ENCODE results near the gene IZUMO4.
A peak's percentile ranks its signal among the peaks of the same experiment; 100 is the strongest.
"Not testable (repeated sequence)": the region's sequence is repeated elsewhere in the genome, so short reads cannot be mapped to it uniquely, and the experiment has no call there.

IZUMO4 gene

GRCh38 chr19:2081873-2082810 lies 14.6 kb upstream of the IZUMO4 start:
- peak; percentile 54 for DNase-seq (ENCODE audit: low spot score)

GRCh38 chr19:2083174-2083854 lies 13.4 kb upstream of the IZUMO4 start:
- peak; percentile 81 for DNase-seq (ENCODE audit: low spot score)

- peak; percentile 97 for DNase-seq (ENCODE audit: low spot score)
Measured at GRCh38 chr19:2084993-2085720, 11.6 kb upstream of the IZUMO4 start.

GRCh38 chr19:2086695-2087620 lies 9.8 kb upstream of the IZUMO4 start:
- not testable (repeated sequence) for DNase-seq (ENCODE audit: low spot score)

- DNase-seq (ENCODE audit: low spot score), result peak; percentile 30
Measured at GRCh38 chr19:2087621-2088100, 9.1 kb upstream of the IZUMO4 start.

GRCh38 chr19:2089001-2089711 lies 7.6 kb upstream of the IZUMO4 start:
- DNase-seq (ENCODE audit: low spot score), result no peak

- no peak for DNase-seq (ENCODE audit: low spot score)
Measured at GRCh38 chr19:2089727-2090053, 7.0 kb upstream of the IZUMO4 start.

GRCh38 chr19:2091926-2092525 lies 4.7 kb upstream of the IZUMO4 start:
- DNase-seq (ENCODE audit: low spot score), result not testable (repeated sequence)

- DNase-seq (ENCODE audit: low spot score), result peak; percentile 83
Measured at GRCh38 chr19:2096034-2096479, 658 bp upstream of the IZUMO4 start, which contains the start of gene MOB3A. Gene MOB3A (minus strand): TSS chr19:2096326. CDS start chr19:2078560, 17,766 bp downstream.

GRCh38 chr19:2097203-2097885 lies 629 bp downstream of the IZUMO4 start:
- DNase-seq (ENCODE audit: low spot score), result peak; percentile 43

GRCh38 chr19:2097886-2098327 lies 1.2 kb downstream of the IZUMO4 start:
- no peak for DNase-seq (ENCODE audit: low spot score)

GRCh38 chr19:2099054-2099501 lies 2.4 kb downstream of the IZUMO4 start:
- DNase-seq (ENCODE audit: low spot score), result no peak

GRCh38 chr19:2099937-2100718 lies 3.4 kb downstream of the IZUMO4 start:
- DNase-seq (ENCODE audit: low spot score), result no peak

- DNase-seq (ENCODE audit: low spot score), result no peak
Measured at GRCh38 chr19:2100719-2101061, 4.0 kb downstream of the IZUMO4 start.

GRCh38 chr19:2101417-2102335 lies 5.0 kb downstream of the IZUMO4 start:
- no peak for DNase-seq (ENCODE audit: low spot score)

- DNase-seq (ENCODE audit: low spot score), result no peak
Measured at GRCh38 chr19:2103045-2103707, 6.5 kb downstream of the IZUMO4 start.
